Caco-2 (cell line): ENCODE measurements around the gene PXK. TPM values are rescaled to one million over a fixed set of nuclear protein-coding genes. Genes with fewer than 3 reads are reported as not detected.
"Not testable (repeated sequence)": the region's sequence is repeated elsewhere in the genome, so short reads cannot be mapped to it uniquely, and the experiment has no call there.

Source experiments
- BruUV-seq: library from RNA; stranded (reverse); fragments of 400-500 nt; replicated peaks from 2 replicates; lab custom pipeline; 2021; lab: Mats Ljungman, UMichigan
- CTCF ChIA-PET: fragments of 300-600 bp; sonication (Branson Sonifier 250); formaldehyde crosslinking; loops from one replicate; lab custom pipeline; 2022; ENCODE audit warnings: antibody characterized with exemption; lab: Charles Lee
- POLR2A ChIA-PET: fragments of 300-600 bp; sonication (Branson Sonifier 250); formaldehyde crosslinking; loops from one replicate; lab custom pipeline; 2022; ENCODE audit warnings: antibody characterized with exemption; lab: Charles Lee
- DNase-seq, 2 experiments: peaks; one replicate each; pipeline versions ENCODE4 v3.0.0 to v3.0.0-alpha.2; 2020 to 2022
- H3K27me3 ChIP-seq: replicated peaks from 2 replicates; pipeline ENCODE4 v1.6.0; 2011; ENCODE audit warnings: low read length; ENCODE audit not compliant: control insufficient read depth, insufficient read depth
- H3K36me3 ChIP-seq: 2 replicates; pipeline ENCODE4 v1.5.1; 2011; ENCODE audit warnings: low read length; ENCODE audit not compliant: control insufficient read depth, insufficient read depth
- H3K4me1 ChIP-seq: fragments of 250-450 bp; sonication (Bioruptor Pico); 2 replicates; pipeline ENCODE4 v1.5.1; 2020; ENCODE audit warnings: mild to moderate bottlenecking
- H3K4me3 ChIP-seq: 2 replicates; pipeline ENCODE4 v1.5.1; 2011; ENCODE audit warnings: low read depth, mild to moderate bottlenecking, control low read depth, low read length
- H3K9me3 ChIP-seq: fragments of 250-450 bp; sonication (Bioruptor Pico); 2 replicates; pipeline ENCODE4 v1.5.1; 2020; ENCODE audit warnings: mild to moderate bottlenecking, moderate library complexity
- H3K27ac Mint-ChIP-seq: one replicate; pipeline ENCODE4 v1.8.0; 2022; ENCODE audit warnings: mixed read lengths; ENCODE audit not compliant: unreplicated experiment
- H3K27me3 Mint-ChIP-seq: one replicate; pipeline ENCODE4 v1.8.0; 2022; ENCODE audit warnings: mixed read lengths; ENCODE audit not compliant: insufficient read depth, unreplicated experiment
- H3K36me3 Mint-ChIP-seq: one replicate; pipeline ENCODE4 v1.8.0; 2022; ENCODE audit warnings: mild to moderate bottlenecking, mixed read lengths; ENCODE audit not compliant: insufficient read depth, unreplicated experiment
- H3K4me1 Mint-ChIP-seq: one replicate; pipeline ENCODE4 v1.8.0; 2022; ENCODE audit warnings: low read depth, mixed read lengths; ENCODE audit not compliant: unreplicated experiment
- H3K4me3 Mint-ChIP-seq: one replicate; pipeline ENCODE4 v1.8.0; 2022; ENCODE audit warnings: mild to moderate bottlenecking, moderate library complexity, mixed read lengths; ENCODE audit not compliant: unreplicated experiment
- H3K9me3 Mint-ChIP-seq: one replicate; pipeline ENCODE4 v1.8.0; 2022; ENCODE audit warnings: mixed read lengths; ENCODE audit not compliant: unreplicated experiment
- CTCF ChIP-seq, 2 experiments: fragments of 200-600 bp in 1 of 2; IDR thresholded peaks; 1 replicate in 1 of 2; 2 replicates in 1 of 2; pipeline versions ENCODE4 v1.5.1 to v1.8.0; 2011 to 2022; ENCODE audit warnings: antibody characterized with exemption in 1 of 2, control low read depth in 1 of 2, inconsistent platforms in 1 of 2, low read depth in 1 of 2, low read length in 1 of 2, mild to moderate bottlenecking in 1 of 2, moderate library complexity in 1 of 2; ENCODE audit not compliant: insufficient read depth in 1 of 2, severe bottlenecking in 1 of 2, unreplicated experiment in 1 of 2
- intact Hi-C: fragments of 100-400 bp; cut with micrococcal nuclease; formaldehyde crosslinking; loops from one replicate; pipeline ENCODE4 v1.10.0; 2022; ENCODE audit not compliant: unreplicated experiment
- total RNA-seq: library from RNA; stranded (reverse); gene quantifications from 2 replicates; pipeline ENCODE4 v1.2.3, GENCODE V29; 2022

PXK gene
- total RNA-seq, 1 experiment from 2014 or later = 9.1 TPM

GRCh38 chr3:58337190-58337589, 4.5 kb downstream of the PXK start:
- Histone ChIP-seq H3K9me3 (no peaks in the 10 kb centered on the region), H3K36me3 (no peaks in the 10 kb centered on the region), H3K4me3 (no peak overlapping the region), H3K27me3 (no peaks in the 10 kb centered on the region), H3K4me1 (no peaks in the 10 kb centered on the region)
- intact Hi-C loops = no loop called here
- Mint-ChIP-seq H3K27me3 (no peaks in the 10 kb centered on the region), H3K4me3 (no peak overlapping the region), H3K36me3 (peaks cover 5% of the 10 kb centered on the region), H3K27ac (no peak overlapping the region), H3K9me3 (no peaks in the 10 kb centered on the region), H3K4me1 (peaks cover 13% of the 10 kb centered on the region)
- ChIA-PET CTCF (interaction anchor here (0.6 kb wide), 1 partner anchor 24 kb away, joined by 4 read pairs; no protein-coding TSS in a partner anchor), POLR2A (no interaction called here)
- TF ChIP-seq CTCF (IDR thresholded peaks at IDR 0.05; ENCODE audit: insufficient read depth in 1 of 2, low read depth in 1 of 2, low read length in 1 of 2, severe bottlenecking in 1 of 2, unreplicated experiment in 1 of 2) = no peak
- BruUV-seq = no TSS peak
- DNase-seq = no peak

GRCh38 chr3:58339146-58339545, 6.5 kb downstream of the PXK start:
- H3K4me1 ChIP-seq, H3K27me3 Mint-ChIP-seq, H3K36me3 Mint-ChIP-seq, CTCF ChIA-PET, H3K36me3 ChIP-seq, H3K4me3 Mint-ChIP-seq, DNase-seq, H3K27ac Mint-ChIP-seq, H3K9me3 Mint-ChIP-seq, H3K27me3 ChIP-seq, BruUV-seq, POLR2A ChIA-PET, H3K9me3 ChIP-seq, intact Hi-C loops, H3K4me3 ChIP-seq: not testable (repeated sequence)
- peaks cover 13% of the 10 kb centered on the region for H3K4me1 Mint-ChIP-seq

DNA sequence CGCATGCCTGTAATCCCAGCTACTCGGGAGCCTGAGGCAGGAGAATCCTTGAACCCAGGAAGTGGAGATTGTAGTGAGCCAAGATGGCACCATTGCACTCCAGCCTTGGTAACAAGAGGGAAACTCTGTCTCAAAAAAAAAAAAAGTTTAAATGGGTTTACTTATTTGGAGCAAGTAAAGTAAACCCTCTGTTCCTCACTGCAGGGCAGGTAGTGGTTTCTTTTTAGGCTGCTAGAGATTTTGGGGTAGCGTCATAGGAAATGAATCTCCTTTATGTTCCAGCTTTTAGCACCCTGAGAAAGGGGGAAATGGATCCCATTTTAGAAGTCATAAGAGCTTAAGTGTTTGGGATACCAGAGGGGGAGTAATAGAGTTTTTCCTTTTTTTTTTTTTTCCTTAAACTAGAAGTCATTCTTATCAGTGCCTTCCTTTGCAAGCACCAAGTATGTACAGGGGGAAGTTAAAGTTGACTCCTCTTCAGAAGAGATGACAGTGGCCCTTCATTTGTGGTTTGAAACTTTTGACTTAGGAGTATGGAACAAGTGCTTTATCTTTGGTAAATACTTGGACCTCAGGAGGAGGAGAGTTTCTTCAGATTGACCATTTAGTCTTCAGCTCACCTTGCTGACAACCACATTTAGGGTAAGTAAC, 8.0 kb downstream of the PXK start:
- no peaks in the 10 kb centered on the region for H3K36me3 ChIP-seq
- H3K4me3 ChIP-seq = no peak overlapping the region
- Mint-ChIP-seq H3K9me3 (no peaks in the 10 kb centered on the region), H3K27me3 (no peaks in the 10 kb centered on the region), H3K36me3 (peaks cover 5% of the 10 kb centered on the region), H3K4me3 (no peak overlapping the region), H3K27ac (no peak overlapping the region), H3K4me1 (no peaks in the 10 kb centered on the region)
- DNase-seq = no peak
- intact Hi-C loops = no loop called here
- POLR2A ChIA-PET = no interaction called here
- CTCF ChIA-PET = no interaction called here
- TF ChIP-seq CTCF (IDR thresholded peaks at IDR 0.05; ENCODE audit: insufficient read depth in 1 of 2, low read depth in 1 of 2, low read length in 1 of 2, severe bottlenecking in 1 of 2, unreplicated experiment in 1 of 2) = no peak
- BruUV-seq = no TSS peak
- H3K4me1 ChIP-seq = no peaks in the 10 kb centered on the region
- H3K27me3 ChIP-seq = no peaks in the 10 kb centered on the region
- H3K9me3 ChIP-seq = no peaks in the 10 kb centered on the region
